ENCODE results near the gene TXNL4B. TPM values are rescaled to one million over a fixed set of nuclear protein-coding genes. Genes with fewer than 3 reads are reported as not detected.

The TXNL4B gene
- total RNA-seq, 1 donor from 2014 or later = 12.8 TPM

DNA sequence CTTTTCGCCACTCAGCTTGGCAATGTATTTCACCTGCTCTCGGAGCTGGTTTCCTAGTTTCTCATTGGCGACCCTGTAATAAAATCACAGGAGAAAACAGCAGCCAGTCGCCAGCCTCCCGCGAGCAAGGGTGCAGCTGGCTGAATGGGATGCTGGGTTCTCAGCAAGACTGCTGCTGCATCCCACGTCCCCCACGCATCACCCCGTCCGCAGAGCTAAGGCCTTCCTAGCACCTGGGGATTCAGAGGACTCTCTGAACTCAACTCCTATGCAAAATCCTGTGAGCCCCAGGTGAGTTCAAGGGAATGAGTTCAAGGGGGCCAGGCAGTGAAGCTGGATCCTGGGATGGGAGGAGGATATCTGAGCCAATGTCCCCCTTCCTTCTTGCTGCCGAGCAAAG is 29.5 kb upstream of the TXNL4B start:
- FAIRE-seq = no peak
- H3K27ac Mint-ChIP-seq (ENCODE audit: unreplicated experiment) = no peak overlapping the region

DNA sequence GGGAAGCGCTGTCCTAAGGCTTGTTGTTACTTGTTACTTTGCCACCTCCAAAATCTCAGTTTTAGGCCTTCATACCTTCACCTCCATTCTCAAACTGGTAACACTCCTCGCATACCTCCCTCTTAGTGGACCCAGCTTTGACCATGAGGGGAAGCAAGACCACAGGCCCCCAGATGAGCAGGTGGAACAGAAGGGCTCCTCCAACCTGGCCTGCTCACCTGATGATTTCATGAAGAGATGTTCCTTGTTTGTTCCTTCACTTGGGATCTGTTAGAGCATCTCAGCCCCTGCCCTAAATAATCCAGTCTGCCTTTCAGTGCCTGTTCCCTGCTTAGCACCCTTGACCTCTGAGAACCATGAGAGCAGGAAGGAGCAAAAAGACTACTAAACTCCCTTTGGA is 28.9 kb upstream of the TXNL4B start:
- Mint-ChIP-seq H3K36me3 (ENCODE audit: low read depth, unreplicated experiment) (peaks cover 2% of the 10 kb centered on the region), H3K4me1 (ENCODE audit: low read depth, unreplicated experiment) (no peaks in the 10 kb centered on the region), H3K9me3 (ENCODE audit: unreplicated experiment) (no peaks in the 10 kb centered on the region), H3K27me3 (ENCODE audit: low read depth, unreplicated experiment) (peaks cover 2% of the 10 kb centered on the region), H3K4me3 (ENCODE audit: unreplicated experiment) (no peak overlapping the region), H3K27ac (ENCODE audit: unreplicated experiment) (no peak overlapping the region)
- FAIRE-seq (no peak), DNase-seq (ENCODE audit: low read depth) (no peak)
- Histone ChIP-seq H3K27ac (ENCODE audit: low read depth, low read length) (no peak overlapping the region), H4K20me1 (ENCODE audit: insufficient read depth, low read length) (no peaks in the 10 kb centered on the region), H3K27me3 (ENCODE audit: insufficient read depth, low read length) (no peaks in the 10 kb centered on the region), H3K79me2 (ENCODE audit: insufficient read depth, low read length) (no peaks in the 10 kb centered on the region), H2AFZ (ENCODE audit: low read depth, low read length) (no peak overlapping the region), H3K9ac (ENCODE audit: low read length) (no peak overlapping the region), H3K36me3 (ENCODE audit: insufficient read depth, low read length) (no peaks in the 10 kb centered on the region), H3K4me2 (ENCODE audit: low read length) (no peak overlapping the region), H3K4me1 (ENCODE audit: insufficient read depth, low read length) (no peaks in the 10 kb centered on the region), H3K4me3 (ENCODE audit: insufficient read depth, low read depth, low read length) (no peak overlapping the region), H3K9me3 (ENCODE audit: insufficient read depth, low read depth, low read length) (no peaks in the 10 kb centered on the region)
- TF ChIP-seq CTCF (IDR thresholded peaks at IDR 0.05; ENCODE audit: insufficient read depth, low read depth, low read length) (no peak), EZH2 (IDR thresholded peaks at IDR 0.05; ENCODE audit: insufficient read depth, low read length) (no peak)

More for the DNA sequence above, 29.5 kb upstream of the TXNL4B start:
- Mint-ChIP-seq H3K9me3 (ENCODE audit: unreplicated experiment) (no peaks in the 10 kb centered on the region), H3K27me3 (ENCODE audit: low read depth, unreplicated experiment) (peaks cover 2% of the 10 kb centered on the region), H3K36me3 (ENCODE audit: low read depth, unreplicated experiment) (peaks cover 2% of the 10 kb centered on the region), H3K4me1 (ENCODE audit: low read depth, unreplicated experiment) (no peaks in the 10 kb centered on the region), H3K4me3 (ENCODE audit: unreplicated experiment) (no peak overlapping the region)
- DNase-seq (ENCODE audit: low read depth) = no peak
- Histone ChIP-seq H3K27ac (ENCODE audit: low read depth, low read length) (no peak overlapping the region), H3K27me3 (ENCODE audit: insufficient read depth, low read length) (no peaks in the 10 kb centered on the region), H3K4me1 (ENCODE audit: insufficient read depth, low read length) (no peaks in the 10 kb centered on the region), H3K9ac (ENCODE audit: low read length) (no peak overlapping the region), H3K4me3 (ENCODE audit: insufficient read depth, low read depth, low read length) (no peak overlapping the region), H4K20me1 (ENCODE audit: insufficient read depth, low read length) (no peaks in the 10 kb centered on the region), H3K79me2 (ENCODE audit: insufficient read depth, low read length) (no peaks in the 10 kb centered on the region), H3K9me3 (ENCODE audit: insufficient read depth, low read depth, low read length) (no peaks in the 10 kb centered on the region), H3K4me2 (ENCODE audit: low read length) (no peak overlapping the region), H2AFZ (ENCODE audit: low read depth, low read length) (no peak overlapping the region), H3K36me3 (ENCODE audit: insufficient read depth, low read length) (no peaks in the 10 kb centered on the region)
- TF ChIP-seq CTCF (IDR thresholded peaks at IDR 0.05; ENCODE audit: insufficient read depth, low read depth, low read length) (no peak), EZH2 (IDR thresholded peaks at IDR 0.05; ENCODE audit: insufficient read depth, low read length) (no peak)

DNA sequence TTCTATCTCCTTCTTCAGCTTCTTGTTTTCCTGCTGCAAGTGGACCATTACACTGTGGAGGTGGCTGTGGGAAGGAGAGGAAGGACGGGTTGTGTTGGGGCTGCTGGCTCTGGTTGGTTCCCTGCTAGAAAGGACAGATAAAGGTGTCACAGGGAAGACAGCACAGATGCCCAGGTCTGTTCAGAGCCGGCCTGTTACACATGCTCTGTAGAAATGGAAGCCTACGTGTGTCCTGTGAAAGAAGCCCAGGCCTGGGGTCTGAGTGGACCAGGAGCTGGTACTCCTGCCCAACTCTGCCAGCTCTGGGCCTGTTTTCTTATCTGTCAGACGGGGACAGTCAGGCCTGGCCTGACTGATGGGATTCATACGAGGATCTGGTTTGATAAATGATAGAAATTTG is 26.6 kb upstream of the TXNL4B start:
- Histone ChIP-seq H3K9me3 (ENCODE audit: insufficient read depth, low read depth, low read length) (no peaks in the 10 kb centered on the region), H3K27me3 (ENCODE audit: insufficient read depth, low read length) (no peaks in the 10 kb centered on the region), H3K79me2 (ENCODE audit: insufficient read depth, low read length) (no peaks in the 10 kb centered on the region), H3K4me2 (ENCODE audit: low read length) (no peak overlapping the region), H4K20me1 (ENCODE audit: insufficient read depth, low read length) (no peaks in the 10 kb centered on the region), H3K27ac (ENCODE audit: low read depth, low read length) (no peak overlapping the region), H3K4me1 (ENCODE audit: insufficient read depth, low read length) (no peaks in the 10 kb centered on the region), H3K4me3 (ENCODE audit: insufficient read depth, low read depth, low read length) (no peak overlapping the region), H2AFZ (ENCODE audit: low read depth, low read length) (no peak overlapping the region), H3K36me3 (ENCODE audit: insufficient read depth, low read length) (no peaks in the 10 kb centered on the region), H3K9ac (ENCODE audit: low read length) (no peak overlapping the region)
- Mint-ChIP-seq H3K4me1 (ENCODE audit: low read depth, unreplicated experiment) (no peaks in the 10 kb centered on the region), H3K27ac (ENCODE audit: unreplicated experiment) (no peak overlapping the region), H3K36me3 (ENCODE audit: low read depth, unreplicated experiment) (peaks cover 2% of the 10 kb centered on the region), H3K9me3 (ENCODE audit: unreplicated experiment) (no peaks in the 10 kb centered on the region), H3K4me3 (ENCODE audit: unreplicated experiment) (no peak overlapping the region), H3K27me3 (ENCODE audit: low read depth, unreplicated experiment) (peaks cover 2% of the 10 kb centered on the region)
- FAIRE-seq (no peak), DNase-seq (ENCODE audit: low read depth) (no peak)
- TF ChIP-seq EZH2 (IDR thresholded peaks at IDR 0.05; ENCODE audit: insufficient read depth, low read length) (no peak), CTCF (IDR thresholded peaks at IDR 0.05; ENCODE audit: insufficient read depth, low read depth, low read length) (no peak)
